ENCODE results near the gene FAM240A.

FAM240A gene

DNA sequence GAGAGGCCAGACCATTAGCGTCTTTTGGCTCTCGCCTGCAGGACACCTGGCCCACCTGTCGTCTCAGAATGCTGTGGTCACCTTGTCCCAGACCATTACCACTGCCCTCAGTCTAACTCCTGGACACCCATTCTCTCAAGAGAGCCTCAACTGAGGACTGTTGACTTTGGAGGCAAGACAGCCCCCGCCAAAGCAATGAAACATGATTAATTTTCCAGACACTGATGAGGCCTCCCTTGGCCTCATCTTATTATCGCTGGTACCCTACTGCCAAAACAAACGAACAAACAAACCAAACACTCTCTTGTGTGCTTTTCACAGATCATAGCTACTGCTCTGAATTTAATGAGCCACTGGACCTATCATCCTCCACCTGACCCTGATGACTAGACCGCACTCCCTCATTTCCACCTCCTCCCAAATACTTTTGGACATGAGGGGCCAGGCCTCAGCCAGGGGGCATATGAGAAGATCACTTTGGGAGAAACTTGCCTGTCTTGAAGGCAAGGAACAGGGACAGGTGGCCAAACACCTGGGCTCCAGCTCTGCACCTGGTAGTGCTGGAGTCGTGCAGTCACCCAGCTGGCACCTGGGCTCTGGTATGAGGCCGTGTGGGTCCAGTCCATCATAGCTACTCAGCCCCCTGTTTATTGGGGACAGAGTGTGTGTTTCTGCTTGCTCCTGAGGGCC is 53.6 kb downstream of the FAM240A start:
- H3K4me1 ChIP-seq (ENCODE audit: low read depth, poor library complexity, severe bottlenecking) = no peaks in the 10 kb centered on the region
- no peak overlapping the region for H3K9ac ChIP-seq
- H3K27me3 ChIP-seq (ENCODE audit: insufficient read depth, low read depth) = no peaks in the 10 kb centered on the region
- H3K79me2 ChIP-seq (ENCODE audit: insufficient read depth, low read depth) = no peaks in the 10 kb centered on the region
- no peaks in the 10 kb centered on the region for H3K36me3 ChIP-seq (ENCODE audit: insufficient read depth)
- no peaks in the 10 kb centered on the region for H4K20me1 ChIP-seq (ENCODE audit: insufficient read depth)
- H3K4me2 ChIP-seq = no peak overlapping the region
- no peak overlapping the region for H3K4me3 ChIP-seq (IDR thresholded peaks at IDR 0.05; ENCODE audit: insufficient read depth, low read depth, low read length)
- H2AFZ ChIP-seq (ENCODE audit: low read depth) = no peak overlapping the region
- no peak overlapping the region for H3K27ac ChIP-seq
- TF ChIP-seq CTCF (conservative IDR thresholded peaks at IDR 0.05; ENCODE audit: low read depth, low read length) = no peak

DNA sequence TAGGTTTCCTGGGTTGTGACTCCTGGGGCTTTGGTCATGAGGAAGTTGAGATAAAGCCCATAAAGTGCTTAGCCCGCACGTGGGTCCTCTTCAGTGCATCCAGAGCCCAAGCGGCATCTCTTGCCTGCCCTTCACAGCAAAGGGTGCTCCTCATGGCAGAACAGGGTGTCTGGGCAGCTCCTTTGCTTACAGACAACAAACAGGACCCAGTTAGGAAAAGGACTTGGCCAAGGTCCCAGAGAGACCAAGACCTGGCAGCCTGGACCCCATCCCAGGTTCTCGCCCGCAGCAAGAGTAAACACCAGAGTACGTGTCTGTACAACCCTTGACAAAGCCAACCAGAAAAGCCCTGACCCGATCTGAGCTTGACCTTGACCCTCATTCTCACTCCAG is 54.1 kb downstream of the FAM240A start:
- no peak for TF ChIP-seq CTCF (conservative IDR thresholded peaks at IDR 0.05; ENCODE audit: low read depth, low read length)
- Histone ChIP-seq H3K4me3 (IDR thresholded peaks at IDR 0.05; ENCODE audit: insufficient read depth, low read depth, low read length) (no peak overlapping the region), H3K36me3 (ENCODE audit: insufficient read depth) (no peaks in the 10 kb centered on the region), H4K20me1 (ENCODE audit: insufficient read depth) (no peaks in the 10 kb centered on the region), H2AFZ (ENCODE audit: low read depth) (no peak overlapping the region), H3K9ac (no peak overlapping the region), H3K79me2 (ENCODE audit: insufficient read depth, low read depth) (no peaks in the 10 kb centered on the region), H3K27ac (no peak overlapping the region), H3K4me2 (no peak overlapping the region), H3K27me3 (ENCODE audit: insufficient read depth, low read depth) (no peaks in the 10 kb centered on the region), H3K4me1 (ENCODE audit: low read depth, poor library complexity, severe bottlenecking) (no peaks in the 10 kb centered on the region)

DNA sequence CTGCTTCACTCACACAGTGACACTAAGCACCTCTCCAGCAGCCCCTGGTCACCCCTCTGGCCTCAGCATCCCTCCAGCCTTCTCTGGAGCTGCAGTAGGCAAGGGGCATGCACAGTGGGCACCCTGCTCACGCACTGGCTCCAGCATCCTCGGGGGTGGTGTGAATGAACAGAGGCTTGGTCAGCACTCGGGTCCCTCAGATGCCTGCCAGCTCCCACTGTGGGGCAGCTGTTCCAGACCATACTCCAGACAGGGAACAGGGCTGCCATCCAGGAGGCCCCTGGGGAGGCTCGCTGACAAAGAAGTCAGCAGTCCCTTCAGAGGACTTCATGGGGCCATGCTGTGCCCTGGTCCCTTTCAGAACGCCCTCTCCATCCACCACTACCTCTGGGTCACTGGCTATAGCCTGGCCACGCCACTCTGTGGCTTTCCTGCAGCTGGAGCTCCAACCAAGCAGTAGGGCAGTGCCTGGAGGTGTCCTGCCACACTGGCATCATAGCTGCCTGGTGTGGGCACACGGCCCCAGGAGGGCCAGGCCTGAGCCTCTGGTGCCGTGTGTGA is 54.8 kb downstream of the FAM240A start:
- no peak for TF ChIP-seq CTCF (conservative IDR thresholded peaks at IDR 0.05; ENCODE audit: low read depth, low read length)
- H3K27me3 ChIP-seq (ENCODE audit: insufficient read depth, low read depth) = no peaks in the 10 kb centered on the region
- no peaks in the 10 kb centered on the region for H3K36me3 ChIP-seq (ENCODE audit: insufficient read depth)

DNA sequence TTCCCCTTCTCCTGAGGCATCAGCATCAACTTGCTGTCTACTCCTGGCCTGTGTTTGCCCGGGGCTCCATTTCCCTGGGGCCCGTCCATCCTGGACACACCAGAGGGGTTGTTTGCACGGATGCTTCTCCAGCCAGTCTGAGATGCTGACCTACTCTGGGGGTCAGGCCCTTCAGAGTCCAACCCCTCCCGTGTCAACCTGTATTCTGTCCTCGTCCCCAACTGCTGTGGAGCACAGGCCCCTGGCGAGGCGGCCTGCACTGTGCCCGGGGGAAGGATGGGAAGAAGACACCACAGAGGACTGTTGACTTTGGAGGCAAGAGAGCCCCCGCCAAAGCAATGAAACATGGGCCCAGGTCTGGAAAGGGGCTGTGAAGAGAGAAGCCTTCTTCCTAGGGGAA is 55.3 kb downstream of the FAM240A start:
- Histone ChIP-seq H3K4me1 (ENCODE audit: low read depth, poor library complexity, severe bottlenecking) (no peaks in the 10 kb centered on the region), H3K4me2 (no peak overlapping the region), H3K9ac (no peak overlapping the region), H2AFZ (ENCODE audit: low read depth) (no peak overlapping the region), H4K20me1 (ENCODE audit: insufficient read depth) (no peaks in the 10 kb centered on the region), H3K36me3 (ENCODE audit: insufficient read depth) (no peaks in the 10 kb centered on the region), H3K79me2 (ENCODE audit: insufficient read depth, low read depth) (no peaks in the 10 kb centered on the region), H3K27me3 (ENCODE audit: insufficient read depth, low read depth) (no peaks in the 10 kb centered on the region), H3K4me3 (IDR thresholded peaks at IDR 0.05; ENCODE audit: insufficient read depth, low read depth, low read length) (no peak overlapping the region), H3K27ac (no peak overlapping the region)
- TF ChIP-seq CTCF (conservative IDR thresholded peaks at IDR 0.05; ENCODE audit: low read depth, low read length) = no peak

More for the DNA sequence above, 54.8 kb downstream of the FAM240A start:
- H3K79me2 ChIP-seq (ENCODE audit: insufficient read depth, low read depth) = no peaks in the 10 kb centered on the region
- no peaks in the 10 kb centered on the region for H3K4me1 ChIP-seq (ENCODE audit: low read depth, poor library complexity, severe bottlenecking)
- H3K27ac ChIP-seq = no peak overlapping the region
- H3K4me2 ChIP-seq = no peak overlapping the region
- H3K4me3 ChIP-seq (IDR thresholded peaks at IDR 0.05; ENCODE audit: insufficient read depth, low read depth, low read length) = no peak overlapping the region
- H3K9ac ChIP-seq = no peak overlapping the region
- H4K20me1 ChIP-seq (ENCODE audit: insufficient read depth) = no peaks in the 10 kb centered on the region
- H2AFZ ChIP-seq (ENCODE audit: low read depth) = no peak overlapping the region

Measured in KMS-11 (cell line).